Hindlimb muscle (tissue), 1 donor: ENCODE data around the gene SNRNP27. TPM values are rescaled to one million over a fixed set of nuclear protein-coding genes. Genes with fewer than 3 reads are reported as not detected.
"Not testable (repeated sequence)": the region's sequence is repeated elsewhere in the genome, so short reads cannot be mapped to it uniquely, and the experiment has no call there.

Experiments
- DNase-seq: peaks from one replicate; pipeline ENCODE4 v3.0.0-alpha.2; 2013
- polyA plus RNA-seq: library from polyadenylated mRNA; unstranded; fragments of 120-200 nt; gene quantifications from one replicate; pipeline ENCODE4 v1.2.1, GENCODE V29; 2013; ENCODE audit not compliant: insufficient read length

SNRNP27 gene
- polyA plus RNA-seq, 1 donor = 67.1 TPM

DNA sequence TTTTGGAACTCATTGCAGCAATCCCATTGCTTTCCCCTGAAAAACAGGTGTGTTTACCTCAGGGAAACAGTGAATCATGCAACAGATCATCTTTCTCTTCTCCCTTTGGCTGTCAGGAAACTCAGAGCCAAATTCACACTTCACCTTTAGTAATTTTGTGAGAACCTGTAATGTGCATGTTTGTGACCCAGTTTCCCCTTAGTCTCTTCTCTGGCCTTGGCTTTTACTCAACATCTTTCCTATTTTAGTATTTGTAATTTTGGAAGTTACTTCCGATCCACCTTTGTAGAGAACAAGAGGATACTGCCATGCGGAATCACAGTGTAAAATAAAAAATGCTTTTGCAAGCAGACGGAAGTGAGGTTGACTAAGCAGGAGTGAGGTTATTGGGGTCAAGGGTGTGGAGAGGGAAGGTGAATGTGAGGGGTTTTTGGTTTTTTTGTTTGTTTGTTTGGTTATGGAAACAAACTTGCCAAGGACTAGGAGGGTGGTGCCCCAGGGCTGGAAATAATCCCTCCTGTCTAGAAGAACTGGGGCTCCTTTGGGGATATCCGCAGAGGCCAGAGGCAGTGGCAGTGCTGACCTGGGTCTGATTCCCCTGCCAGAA is 53.7 kb downstream of the SNRNP27 start:
- DNase-seq = no peak

- no peak for DNase-seq
Measured at GRCh38 chr2:69948032-69948962, 54.5 kb downstream of the SNRNP27 start.

- DNase-seq = no peak
Measured at GRCh38 chr2:69948963-69949645, 55.3 kb downstream of the SNRNP27 start.

- no peak for DNase-seq
Measured at GRCh38 chr2:69950241-69950640, 56.5 kb downstream of the SNRNP27 start.

DNA sequence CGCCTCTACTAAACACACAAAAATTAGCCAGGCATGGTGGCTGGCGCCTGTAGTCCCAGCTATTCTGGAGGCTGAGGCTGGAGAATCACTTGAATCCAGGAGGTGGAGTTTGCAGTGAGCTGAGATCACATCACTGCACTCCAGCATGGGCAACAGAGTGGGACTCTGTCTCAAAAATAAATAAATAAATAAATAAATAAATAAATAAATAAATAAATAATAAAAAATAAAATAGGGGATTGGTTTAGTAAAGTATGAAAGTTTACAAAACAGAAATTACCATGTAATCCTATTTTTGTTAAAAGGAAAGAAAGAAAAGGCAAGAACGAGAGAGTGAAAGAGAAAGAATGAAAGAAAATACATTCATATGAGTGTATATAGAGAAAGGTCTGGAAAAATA is 56.9 kb downstream of the SNRNP27 start:
- not testable (repeated sequence) for DNase-seq

- DNase-seq = no peak
Measured at GRCh38 chr2:69952336-69953115, 58.8 kb downstream of the SNRNP27 start.

GRCh38 chr2:69954084-69954483 is 60.3 kb downstream of the SNRNP27 start:
- DNase-seq = no peak

Other genes starting within 250 kb of the SNRNP27 start
- 28.3 TPM for gene ANXA4, start 151.8 kb upstream of the SNRNP27 start, polyA plus RNA-seq
- gene GMCL1, start 64.3 kb upstream of the SNRNP27 start, polyA plus RNA-seq = 10.6 TPM
- gene MXD1, start 21.2 kb downstream of the SNRNP27 start, polyA plus RNA-seq = 4.8 TPM
- 3.4 TPM for gene ASPRV1, start 67.7 kb downstream of the SNRNP27 start, polyA plus RNA-seq
- 290 TPM for gene PCBP1, start 193.5 kb downstream of the SNRNP27 start, polyA plus RNA-seq